Measurements from ENCODE around the gene FGF22.
A peak's percentile ranks its signal among the peaks of the same experiment; 100 is the strongest.
"Not testable (repeated sequence)": the region's sequence is repeated elsewhere in the genome, so short reads cannot be mapped to it uniquely, and the experiment has no call there.

The FGF22 gene

GRCh38 chr19:622666-623065, 17.0 kb upstream of the FGF22 start:
- no peak for DNase-seq

DNA sequence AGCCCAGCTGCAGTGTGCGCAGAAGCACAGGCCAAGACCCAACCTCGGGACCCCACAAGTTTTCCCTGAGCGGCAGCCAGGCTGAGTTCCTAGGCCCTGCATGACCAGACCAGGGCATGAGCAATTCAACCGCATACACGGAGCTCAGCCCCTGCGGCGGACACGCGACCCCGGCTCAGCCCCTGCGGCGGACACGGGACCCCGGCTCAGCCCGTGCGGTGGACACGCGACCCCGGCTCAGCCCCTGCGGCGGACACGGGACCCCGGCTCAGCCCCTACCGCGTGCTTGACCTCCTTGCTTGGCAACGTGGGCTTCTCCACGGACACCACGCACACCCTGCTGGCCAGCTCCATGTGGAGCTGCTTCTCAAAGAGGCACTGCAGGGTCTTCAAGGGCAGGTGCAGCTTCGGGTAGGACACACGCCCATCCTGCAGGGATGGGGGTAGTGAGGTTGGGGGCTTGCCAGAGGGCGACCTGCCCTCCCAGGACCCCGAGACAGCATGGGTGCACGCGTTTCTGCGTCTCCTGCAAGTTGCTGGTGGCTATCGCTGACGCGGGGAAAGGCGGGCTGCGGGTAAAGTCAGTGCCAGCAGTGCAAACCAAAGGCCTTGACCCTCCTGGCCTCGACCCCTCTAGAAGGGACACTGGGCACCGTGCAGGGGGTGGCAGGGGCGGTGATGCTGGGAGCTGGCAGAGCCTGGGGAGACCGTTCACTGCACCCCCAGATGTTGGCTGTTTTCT, 16.3 kb upstream of the FGF22 start:
- no peak for DNase-seq

- no peak for DNase-seq
Measured at GRCh38 chr19:623974-624373, 15.7 kb upstream of the FGF22 start.

DNA sequence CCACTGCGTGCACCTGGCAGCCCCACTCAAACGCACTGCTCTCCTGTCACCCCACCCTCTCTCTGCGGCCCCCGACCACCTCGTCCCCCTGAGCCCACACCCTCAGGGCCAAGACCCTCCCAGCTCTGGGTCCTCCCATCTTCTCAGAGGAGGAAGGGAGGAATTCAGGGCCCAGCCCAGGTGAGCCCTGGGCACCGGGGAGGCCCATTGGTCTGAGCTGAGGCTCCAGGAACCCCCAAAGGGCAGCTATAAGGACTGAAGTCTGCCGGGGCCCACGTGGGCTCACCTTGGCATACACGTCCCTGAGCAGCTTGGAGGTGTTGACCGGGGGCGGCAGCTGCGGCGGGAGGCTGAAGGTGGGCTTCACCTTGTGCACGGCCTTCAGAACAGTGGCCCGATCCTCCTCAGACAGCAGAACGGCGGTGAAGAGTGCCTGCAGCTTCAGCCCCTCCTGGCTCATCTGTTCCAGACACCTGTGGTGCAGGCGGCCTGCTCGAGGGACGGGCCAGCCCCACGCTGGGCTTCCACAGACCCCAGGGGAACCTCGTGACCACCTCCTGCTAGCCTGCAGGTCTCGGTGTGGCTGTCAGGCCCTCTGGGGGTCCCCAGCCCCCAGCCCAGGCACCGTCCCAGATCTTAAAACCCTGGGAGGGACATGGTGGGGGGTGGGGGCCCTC, 15.1 kb upstream of the FGF22 start:
- DNase-seq, result no peak

GRCh38 chr19:625257-625656, 14.4 kb upstream of the FGF22 start:
- DNase-seq, result no peak

DNA sequence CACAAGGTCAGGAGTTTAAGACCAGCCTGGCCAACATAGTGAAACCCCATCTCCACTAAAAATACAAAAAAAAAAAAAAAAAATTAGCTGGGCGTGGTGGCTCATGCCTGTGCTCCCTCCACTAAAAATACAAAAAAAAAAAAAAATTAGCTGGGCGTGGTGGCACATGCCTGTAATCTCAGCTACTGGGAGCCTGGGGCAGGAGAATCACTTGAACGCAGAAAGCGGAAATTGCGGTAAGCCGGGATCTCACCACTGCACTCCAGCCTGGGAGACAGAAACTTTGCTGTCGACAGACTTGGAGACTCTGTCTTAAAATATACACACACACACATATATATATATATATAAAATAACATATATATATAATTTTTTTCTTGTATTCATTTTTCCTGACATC, 13.1 kb upstream of the FGF22 start:
- DNase-seq, result not testable (repeated sequence)

DNA sequence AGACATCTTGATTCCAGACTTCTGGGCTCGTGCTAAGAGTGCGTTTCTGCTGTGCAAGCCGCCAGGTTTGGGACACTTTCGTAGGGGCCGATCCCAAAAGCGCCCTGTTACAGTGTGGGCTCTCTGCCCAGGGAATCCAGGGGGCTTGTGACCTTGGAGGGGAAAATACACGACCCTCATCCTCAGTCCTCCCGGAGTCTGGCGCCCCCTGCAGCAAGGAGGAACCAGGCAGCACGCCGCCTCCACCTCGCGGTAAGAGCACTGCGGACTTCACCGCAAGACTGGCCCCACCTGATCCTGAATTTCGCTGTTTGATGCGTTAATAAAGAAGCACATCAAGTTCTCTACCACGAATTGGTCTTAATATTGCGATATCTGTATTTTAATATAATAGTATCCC, 11.5 kb upstream of the FGF22 start:
- DNase-seq, result no peak

DNA sequence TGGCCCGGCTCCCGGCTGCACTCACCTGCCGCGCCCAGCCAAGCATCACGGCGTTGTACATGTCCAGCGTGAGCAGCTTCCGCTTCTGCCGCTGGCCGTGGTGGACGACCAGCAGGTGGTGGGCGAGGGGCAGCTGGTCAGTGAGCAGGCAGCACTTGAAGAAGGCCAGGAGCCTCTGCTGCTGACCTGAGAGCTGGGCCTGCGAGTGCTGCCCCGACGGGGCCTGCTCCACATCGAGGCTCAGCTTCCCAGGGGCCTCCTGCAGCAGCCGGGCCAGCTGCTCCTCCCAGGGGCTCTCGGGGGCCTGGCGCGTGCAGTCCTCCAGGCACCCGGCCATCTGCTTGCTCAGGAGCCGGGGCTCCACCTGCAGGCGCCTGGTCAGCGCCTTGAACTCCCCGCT, 10.2 kb upstream of the FGF22 start:
- DNase-seq, result not testable (repeated sequence)

DNA sequence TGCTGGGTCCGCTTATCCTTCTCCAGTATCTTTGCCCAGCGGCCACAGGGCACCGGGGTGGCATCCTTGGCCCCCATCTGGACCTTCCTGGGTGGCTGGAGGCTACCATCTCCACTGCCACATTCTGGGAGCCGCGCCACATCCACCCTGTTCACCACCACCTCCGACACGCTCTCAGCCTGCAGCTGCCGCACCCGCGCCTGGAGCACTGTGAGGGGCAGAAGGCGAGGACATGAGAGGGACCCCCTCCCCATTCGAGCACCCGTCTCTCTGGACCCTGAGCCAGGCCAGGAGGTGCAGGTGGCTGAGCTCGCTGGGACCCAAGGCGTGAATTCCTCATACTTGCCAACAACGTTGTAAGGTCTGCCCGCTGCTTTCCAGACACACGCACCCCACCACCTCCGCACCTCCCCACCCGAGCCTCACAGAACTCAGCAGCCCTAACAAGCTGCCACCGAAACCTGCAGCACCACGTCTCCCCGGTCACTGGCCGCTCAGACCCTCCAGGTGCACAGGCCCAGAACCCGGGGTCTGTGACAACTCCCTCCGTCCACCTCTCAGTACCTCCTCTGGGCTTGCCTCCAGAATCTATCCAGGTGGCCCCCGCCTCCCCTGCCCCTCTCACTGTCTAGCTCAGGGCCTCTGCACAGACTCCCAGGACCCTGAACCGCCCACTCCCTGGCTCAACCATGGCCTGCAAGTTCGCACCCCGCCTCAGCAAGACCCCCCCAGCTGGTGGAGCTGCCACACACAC, 9.5 kb upstream of the FGF22 start:
- no peak for DNase-seq

- peak; percentile 65 for DNase-seq
Measured at GRCh38 chr19:632579-633067, 7.1 kb upstream of the FGF22 start.

- DNase-seq, result peak; percentile 99
Measured at GRCh38 chr19:633068-633785, 6.5 kb upstream of the FGF22 start, which contains the start of gene POLRMT. TSS of gene POLRMT (minus strand) at chr19:633537. CDS start at chr19:633512, 25 bp downstream.

DNA sequence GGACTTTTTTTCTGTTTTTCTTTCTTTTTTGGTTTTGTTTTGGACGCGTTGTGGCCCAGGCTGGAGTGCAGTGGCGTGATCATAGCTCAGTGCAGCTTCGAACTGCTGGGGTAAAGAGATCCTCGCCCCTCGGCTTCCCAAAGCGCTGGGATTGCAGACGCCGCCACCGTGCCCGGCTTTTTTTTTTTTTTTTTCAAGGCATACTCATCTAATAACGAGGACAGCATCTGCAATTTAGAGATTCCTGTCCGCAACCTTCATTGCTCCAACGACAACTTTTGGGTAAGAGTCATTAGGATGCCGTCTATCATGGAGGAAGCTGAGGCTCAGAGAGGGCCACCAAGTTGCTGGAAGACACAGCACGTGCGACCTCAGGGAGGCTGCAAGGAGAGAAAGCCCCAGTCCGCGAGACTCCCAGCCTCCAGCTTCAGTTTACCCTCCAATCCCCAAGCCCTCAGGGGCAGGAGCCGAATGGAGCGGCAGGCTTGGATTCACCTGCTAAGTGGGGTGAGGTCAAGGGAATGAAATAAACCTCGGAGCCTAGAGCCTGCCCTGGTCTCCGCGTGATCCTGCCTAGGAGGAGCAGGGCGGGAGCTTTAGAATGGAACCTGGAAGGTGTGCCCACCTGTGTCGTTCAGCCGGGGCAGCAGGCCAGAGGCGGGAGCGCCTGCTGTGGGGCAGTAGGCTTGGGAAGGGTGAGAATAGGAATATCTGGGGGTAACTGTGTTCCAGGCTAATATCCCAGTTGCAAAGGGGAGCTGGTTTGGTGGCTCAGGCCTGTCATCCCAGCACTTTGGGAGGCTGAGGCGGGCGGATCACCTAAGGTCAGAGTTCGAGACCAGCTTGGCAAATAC, 5.7 kb upstream of the FGF22 start:
- no peak for DNase-seq

DNA sequence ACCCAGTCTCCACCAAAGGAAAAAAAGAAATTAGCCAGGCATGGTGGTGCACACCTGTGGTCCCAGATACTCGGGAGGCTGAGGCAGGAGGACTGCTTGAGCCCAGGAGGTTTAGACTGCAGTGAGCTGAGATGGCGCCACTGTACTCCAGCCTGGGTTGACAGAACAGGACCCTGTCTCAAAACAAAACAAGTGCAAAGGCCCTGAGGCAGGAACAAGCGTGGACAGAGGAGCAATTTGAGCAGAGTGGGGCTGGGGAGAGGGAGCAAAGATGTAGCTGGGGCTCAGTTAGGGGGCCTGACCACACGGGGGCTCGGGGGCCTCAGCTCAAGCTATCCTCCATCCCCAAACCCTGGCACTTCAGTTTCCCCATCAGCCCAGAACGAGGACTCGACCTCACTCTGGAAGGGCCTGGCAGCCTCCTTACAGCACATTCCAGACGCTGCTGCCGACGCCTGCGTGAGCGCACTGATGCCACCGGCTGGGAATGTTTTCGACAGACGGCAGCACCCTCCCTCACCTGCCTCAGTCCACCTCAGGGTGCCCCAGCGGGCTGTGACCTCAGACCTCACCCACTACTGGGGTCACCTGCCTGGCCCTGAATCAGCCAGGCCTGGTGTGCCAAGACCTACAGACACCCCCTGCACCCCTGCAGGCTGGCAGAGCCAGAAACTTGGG, 4.6 kb upstream of the FGF22 start:
- no peak for DNase-seq

DNA sequence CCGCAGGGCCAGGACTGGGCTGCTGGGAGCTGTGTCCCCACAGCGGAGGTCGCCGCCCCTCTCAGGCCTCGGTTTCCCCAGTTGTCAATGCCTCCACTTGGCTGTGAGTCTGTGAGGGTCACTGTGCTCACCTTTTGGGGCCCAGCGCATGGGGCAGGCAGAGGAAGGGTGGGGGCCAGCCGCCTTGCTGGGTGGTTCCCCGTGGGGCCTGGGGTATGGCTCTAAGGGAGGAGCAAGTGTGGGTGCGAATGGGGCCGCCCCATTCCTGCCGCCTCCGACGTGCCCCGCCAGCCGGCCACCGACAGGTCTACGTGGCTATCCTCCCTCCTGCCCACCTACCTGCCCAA, 800 bp upstream of the FGF22 start:
- DNase-seq, result no peak

- DNase-seq, result no peak
Measured at GRCh38 chr19:640161-640558, 481 bp downstream of the FGF22 start.

DNA sequence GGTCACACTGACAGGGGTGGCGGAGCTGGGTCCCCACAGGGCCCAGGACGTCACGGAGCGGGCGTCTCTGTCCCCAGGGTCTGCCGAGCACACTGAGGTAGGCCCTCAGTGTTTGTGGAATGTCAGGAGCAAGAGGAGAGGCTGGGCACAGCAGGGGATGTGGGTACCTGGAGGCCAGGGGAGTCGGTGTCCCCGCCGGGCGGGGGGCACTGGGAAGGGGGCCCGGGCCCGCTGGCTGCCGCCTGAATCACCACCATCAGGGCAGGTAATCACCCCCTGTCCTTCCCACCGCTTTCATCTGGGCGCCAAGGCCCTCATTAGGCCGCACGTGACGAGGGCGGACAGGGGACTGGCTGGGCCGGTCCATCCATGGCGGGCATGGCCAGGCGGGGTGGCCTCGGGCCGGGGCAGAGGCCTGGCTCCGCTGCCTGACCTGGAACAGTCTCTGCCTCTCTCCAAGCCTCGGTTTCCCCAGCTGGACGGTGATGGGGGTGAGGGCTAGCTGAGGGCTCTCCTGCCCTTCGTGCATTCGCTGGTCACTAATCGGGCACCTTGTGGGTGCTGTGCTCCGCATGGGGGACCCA, 1.0 kb downstream of the FGF22 start:
- no peak for DNase-seq

- no peak for DNase-seq
Measured at GRCh38 chr19:641702-642101, 2.0 kb downstream of the FGF22 start.

DNA sequence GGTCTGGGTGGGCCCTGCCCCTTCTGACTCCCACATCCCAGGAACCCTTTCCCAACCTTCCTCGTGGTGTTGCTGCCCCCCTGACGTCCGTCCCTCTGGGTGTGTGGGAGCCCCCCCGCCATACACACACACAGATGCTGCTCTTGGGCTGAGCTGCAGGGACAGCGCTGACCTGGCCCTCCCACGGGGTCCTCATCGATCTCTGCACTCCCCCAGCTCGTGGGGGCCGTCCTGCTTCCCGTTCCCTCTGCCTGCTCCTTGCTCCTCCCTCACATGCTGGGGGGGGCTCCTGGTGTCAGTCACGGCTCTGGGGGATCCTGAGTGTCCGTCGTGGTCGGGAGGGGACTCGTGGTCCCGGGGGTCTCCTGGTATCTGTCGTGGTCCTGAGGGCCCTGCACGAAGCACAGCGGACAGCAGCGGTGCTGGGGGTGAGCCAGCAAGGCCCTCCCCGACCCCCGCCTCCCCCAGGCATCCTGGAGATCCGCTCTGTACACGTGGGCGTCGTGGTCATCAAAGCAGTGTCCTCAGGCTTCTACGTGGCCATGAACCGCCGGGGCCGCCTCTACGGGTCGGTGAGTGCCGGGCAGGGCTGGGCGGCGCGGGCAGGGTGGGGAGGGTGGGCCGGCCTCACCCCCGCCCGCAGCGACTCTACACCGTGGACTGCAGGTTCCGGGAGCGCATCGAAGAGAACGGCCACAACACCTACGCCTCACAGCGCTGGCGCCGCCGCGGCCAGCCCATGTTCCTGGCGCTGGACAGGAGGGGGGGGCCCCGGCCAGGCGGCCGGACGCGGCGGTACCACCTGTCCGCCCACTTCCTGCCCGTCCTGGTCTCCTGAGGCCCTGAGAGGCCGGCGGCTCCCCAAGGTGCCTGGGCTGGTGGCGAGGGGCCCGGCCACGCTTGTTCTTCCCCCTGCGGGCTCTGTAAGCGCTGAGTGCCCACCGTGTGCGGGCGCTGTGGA, 3.4 kb downstream of the FGF22 start:
- no peak for DNase-seq

DNA sequence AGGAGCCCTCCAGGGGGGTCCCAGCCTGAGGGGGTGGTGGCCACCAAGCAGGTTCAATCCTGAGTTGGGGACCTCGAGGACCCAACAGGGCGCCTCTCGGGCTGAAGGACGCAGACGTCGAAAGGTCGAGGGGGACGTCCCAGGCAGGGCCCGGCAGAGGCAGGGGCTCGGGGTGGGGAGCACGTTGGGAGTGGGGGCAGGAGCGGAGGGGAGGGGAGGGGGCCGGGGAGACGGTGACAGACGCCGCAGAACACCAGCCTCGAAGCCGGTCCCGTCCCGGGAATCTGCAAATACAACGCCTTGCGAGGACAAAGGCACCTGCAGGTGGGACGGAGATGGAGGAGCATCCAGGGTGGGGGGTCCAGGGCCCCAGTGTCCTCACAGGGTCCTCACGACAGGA, 4.1 kb downstream of the FGF22 start:
- no peak for DNase-seq

- no peak for DNase-seq
Measured at GRCh38 chr19:644363-644762, 4.7 kb downstream of the FGF22 start.

Data from activated CD4-positive, alpha-beta T cell treated with anti-CD3 and anti-CD28 coated beads, Interleukin-2, Interleukin-6, amounts not matched to agents 100 ng/mL and 50 ng/mL, durations not matched to agents 16 hours and 8 hours (primary cell).